Keratinocyte (primary cell): ENCODE measurements around the gene UTP4. TPM values are rescaled to one million over a fixed set of nuclear protein-coding genes. Genes with fewer than 3 reads are reported as not detected.

Source experiments
- DNase-seq: peaks from one replicate; pipeline ENCODE4 v3.0.0-alpha.2; 2011; ENCODE audit warnings: low read depth, missing footprints, low spot score
- FAIRE-seq: peaks from 2 replicates; lab custom pipeline; 2011; peaks lifted over from hg19 to GRCh38; lab: Jason Lieb, UNC
- H2AFZ ChIP-seq: 2 replicates; pipeline ENCODE4 v1.6.0; 2012; ENCODE audit warnings: low read length, control low read depth, inconsistent platforms; ENCODE audit not compliant: control insufficient read depth
- H3K27ac ChIP-seq: 2 replicates; pipeline ENCODE4 v1.5.1; 2011; ENCODE audit warnings: low read length; ENCODE audit not compliant: control insufficient read depth, insufficient read depth
- H3K27me3 ChIP-seq: 3 replicates; pipeline ENCODE4 v1.6.0; 2011; ENCODE audit warnings: low read length; ENCODE audit not compliant: control insufficient read depth, insufficient read depth; ENCODE audit errors: extremely low read depth
- H3K36me3 ChIP-seq, 2 experiments: 2 replicates in 1 of 2; 3 replicates in 1 of 2; pipeline ENCODE4 v1.5.1; 2011; ENCODE audit warnings: low read length in 2 of 2, mild to moderate bottlenecking in 1 of 2; ENCODE audit not compliant: control insufficient read depth in 2 of 2, insufficient read depth in 2 of 2; ENCODE audit errors: extremely low read depth in 1 of 2
- H3K4me1 ChIP-seq: 3 replicates; pipeline ENCODE4 v1.5.1; 2011; ENCODE audit warnings: low read length; ENCODE audit not compliant: control insufficient read depth, insufficient read depth; ENCODE audit errors: extremely low read depth
- H3K4me2 ChIP-seq: 3 replicates; pipeline ENCODE4 v1.6.0; 2011; ENCODE audit warnings: low read depth, low read length; ENCODE audit not compliant: control insufficient read depth, insufficient read depth; ENCODE audit errors: extremely low read depth
- H3K4me3 ChIP-seq, 3 experiments: fragments of 200-600 bp in 1 of 3; sonication (generic) in 1 of 3; 2 replicates in 2 of 3; 3 replicates in 1 of 3; pipeline ENCODE4 v1.5.1; 2011 to 2016; ENCODE audit warnings: low read length in 3 of 3, mild to moderate bottlenecking in 3 of 3, control low read depth in 2 of 3, inconsistent platforms in 1 of 3, low read depth in 1 of 3, mixed read lengths in 1 of 3, mixed run types in 1 of 3, moderate library complexity in 1 of 3; ENCODE audit not compliant: control insufficient read depth in 2 of 3, insufficient read depth in 2 of 3; ENCODE audit errors: extremely low read depth in 1 of 3
- H3K79me2 ChIP-seq: 2 replicates; pipeline ENCODE4 v1.6.0; 2012; ENCODE audit warnings: low read length; ENCODE audit not compliant: control insufficient read depth, insufficient read depth
- H3K9ac ChIP-seq: 3 replicates; pipeline ENCODE4 v1.6.0; 2011; ENCODE audit warnings: low read length; ENCODE audit not compliant: control insufficient read depth, insufficient read depth; ENCODE audit errors: extremely low read depth
- H3K9me1 ChIP-seq: 3 replicates; pipeline ENCODE4 v1.6.0; 2011; ENCODE audit warnings: low read length; ENCODE audit not compliant: control insufficient read depth, insufficient read depth; ENCODE audit errors: extremely low read depth
- H3K9me3 ChIP-seq: 2 replicates; pipeline ENCODE4 v1.5.1; 2012; ENCODE audit warnings: low read depth, low read length; ENCODE audit not compliant: control insufficient read depth
- H4K20me1 ChIP-seq: 3 replicates; pipeline ENCODE4 v1.6.0; 2011; ENCODE audit warnings: low read length; ENCODE audit not compliant: control insufficient read depth, insufficient read depth; ENCODE audit errors: extremely low read depth
- CTCF ChIP-seq, 3 experiments: IDR thresholded peaks in 1 of 3; conservative IDR thresholded peaks in 1 of 3; optimal IDR thresholded peaks in 1 of 3; 2 replicates in 2 of 3; 3 replicates in 1 of 3; pipeline versions ENCODE3 to v1.5.1; 2011; ENCODE audit warnings: low read length in 3 of 3, mild to moderate bottlenecking in 3 of 3, moderate library complexity in 2 of 3, control low read depth in 1 of 3, inconsistent platforms in 1 of 3; ENCODE audit not compliant: insufficient read depth in 2 of 3; ENCODE audit errors: extremely low read depth in 1 of 3
- EZH2 ChIP-seq: IDR thresholded peaks from one replicate; pipeline ENCODE4 v1.6.1; 2012; ENCODE audit warnings: inconsistent platforms, mild to moderate bottlenecking, low read length, moderate library complexity
- dilution Hi-C: fragments of 300-500 bp; cut with MboI; formaldehyde crosslinking; loops from one replicate; pipeline ENCODE4 v1.7.0; 2020; ENCODE audit warnings: low sequenced_read_pairs; ENCODE audit not compliant: extremely low pct_ligation_motif_present
- polyA plus RNA-seq, 5 experiments: library from polyadenylated mRNA; depleted of rRNA in 3 of 5; stranded (reverse) in 3 of 5; stranded (forward) in 1 of 5; unstranded in 1 of 5; fragments of >200 nt; gene quantifications; 1 replicate in 1 of 5; 2 replicates in 3 of 5; 3 replicates in 1 of 5; pipeline versions ENCODE4 v1.2.1 to v1.2.3, GENCODE V29; 2011 to 2012; ENCODE audit warnings: missing spikeins in 2 of 5, low read depth in 1 of 5, low replicate concordance in 1 of 5

The UTP4 gene
- polyA plus RNA-seq, 1 donor (not counting 4 experiments of a cell fraction or from before 2014, with no cell fraction given) = 106 TPM

- Histone ChIP-seq H3K79me2 (peaks cover 37% of the 10 kb centered on the region), H3K27ac (peak within 1 kb of the TSS; percentile 66), H4K20me1 (no peaks in the 10 kb centered on the region), H3K9ac (peak within 1 kb of the TSS; percentile 75), H3K27me3 (no peaks in the 10 kb centered on the region), H3K4me3 (peak within 1 kb of the TSS; percentile 66 to 85 (median 76)), H3K4me1 (peaks cover 45% of the 10 kb centered on the region), H3K9me1 (no peaks in the 10 kb centered on the region), H3K4me2 (peak within 1 kb of the TSS; percentile 81), H2AFZ (peak within 1 kb of the TSS; percentile 91), H3K36me3 (no peaks in the 10 kb centered on the region), H3K9me3 (no peaks in the 10 kb centered on the region)
- dilution Hi-C loops = no loop called here
- DNase-seq (peak; percentile 55), FAIRE-seq (no peak)
- no peak for TF ChIP-seq CTCF (optimal IDR thresholded peaks at IDR 0.05 in 1 of 3, IDR thresholded peaks at IDR 0.05 in 1 of 3, conservative IDR thresholded peaks at IDR 0.05 in 1 of 3; ENCODE audit: extremely low read depth in 1 of 3, insufficient read depth in 2 of 3, low read length in 3 of 3)
- no peak for TF ChIP-seq EZH2
Measured at GRCh38 chr16:69186642-69187445, 54.4 kb downstream of the UTP4 start, which contains the start of gene SNTB2. Gene SNTB2, plus strand, starts transcription at chr16:69187164. Its CDS starts 3 bp downstream, at chr16:69187167.

- Histone ChIP-seq H3K4me3 (peak overlapping the region; percentile 63 to 85 (median 66)), H3K27me3 (no peaks in the 10 kb centered on the region), H3K9me1 (no peaks in the 10 kb centered on the region), H3K27ac (peak overlapping the region; percentile 66), H3K4me1 (peaks cover 48% of the 10 kb centered on the region), H3K79me2 (peaks cover 44% of the 10 kb centered on the region), H3K36me3 (no peaks in the 10 kb centered on the region), H3K9ac (peak overlapping the region; percentile 75), H2AFZ (peak overlapping the region; percentile 40), H3K4me2 (peak overlapping the region; percentile 81), H4K20me1 (no peaks in the 10 kb centered on the region), H3K9me3 (no peaks in the 10 kb centered on the region)
- FAIRE-seq = no peak
- TF ChIP-seq EZH2 (no peak), CTCF (optimal IDR thresholded peaks at IDR 0.05 in 1 of 3, IDR thresholded peaks at IDR 0.05 in 1 of 3, conservative IDR thresholded peaks at IDR 0.05 in 1 of 3; ENCODE audit: extremely low read depth in 1 of 3, insufficient read depth in 2 of 3, low read length in 3 of 3) (no peak)
- dilution Hi-C loops = no loop called here
- DNase-seq = no peak
Measured at GRCh38 chr16:69187446-69188235, 55.2 kb downstream of the UTP4 start.
